Breast epithelium (tissue), 3 donors: ENCODE data around the gene SIK3.

Experiments
- POLR2A ChIP-seq: fragments of 450-650 bp; IDR thresholded peaks from one replicate; pipeline ENCODE4 v1.6.1; 2016; ENCODE audit warnings: antibody characterized with exemption, mild to moderate bottlenecking, moderate library complexity
- POLR2AphosphoS5 ChIP-seq, 3 donors: sonication (generic); formaldehyde crosslinking; IDR thresholded peaks; one replicate each; pipeline ENCODE4 v1.6.1; 2017; ENCODE audit warnings: antibody characterized with exemption in 3 of 3
- TF ChIP-seq, protein P1 (sequence below), 3 donors: fragments of 450-650 bp; IDR thresholded peaks; one replicate each; pipeline ENCODE4 v1.5.1; 2016 to 2017; ENCODE audit warnings: antibody characterized with exemption in 3 of 3, mild to moderate bottlenecking in 3 of 3, moderate library complexity in 3 of 3

GRCh38 chr11:116842909-116843308 lies 255.3 kb downstream of the SIK3 start:
- TF ChIP-seq, protein P1, sequence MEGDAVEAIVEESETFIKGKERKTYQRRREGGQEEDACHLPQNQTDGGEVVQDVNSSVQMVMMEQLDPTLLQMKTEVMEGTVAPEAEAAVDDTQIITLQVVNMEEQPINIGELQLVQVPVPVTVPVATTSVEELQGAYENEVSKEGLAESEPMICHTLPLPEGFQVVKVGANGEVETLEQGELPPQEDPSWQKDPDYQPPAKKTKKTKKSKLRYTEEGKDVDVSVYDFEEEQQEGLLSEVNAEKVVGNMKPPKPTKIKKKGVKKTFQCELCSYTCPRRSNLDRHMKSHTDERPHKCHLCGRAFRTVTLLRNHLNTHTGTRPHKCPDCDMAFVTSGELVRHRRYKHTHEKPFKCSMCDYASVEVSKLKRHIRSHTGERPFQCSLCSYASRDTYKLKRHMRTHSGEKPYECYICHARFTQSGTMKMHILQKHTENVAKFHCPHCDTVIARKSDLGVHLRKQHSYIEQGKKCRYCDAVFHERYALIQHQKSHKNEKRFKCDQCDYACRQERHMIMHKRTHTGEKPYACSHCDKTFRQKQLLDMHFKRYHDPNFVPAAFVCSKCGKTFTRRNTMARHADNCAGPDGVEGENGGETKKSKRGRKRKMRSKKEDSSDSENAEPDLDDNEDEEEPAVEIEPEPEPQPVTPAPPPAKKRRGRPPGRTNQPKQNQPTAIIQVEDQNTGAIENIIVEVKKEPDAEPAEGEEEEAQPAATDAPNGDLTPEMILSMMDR (IDR thresholded peaks at IDR 0.05) = no peak
- no peak for TF ChIP-seq POLR2AphosphoS5 (IDR thresholded peaks at IDR 0.05)
- no peak for TF ChIP-seq POLR2A
